HG03103 (cell line): Measurements from ENCODE around the gene CISH.
A peak's percentile ranks its signal among the peaks of the same experiment; 100 is the strongest.

Experiments used
- ATAC-seq: cut with Tn5 transposase; IDR thresholded peaks from one replicate; pipeline ENCODE4 v1.9.1; 2021; ENCODE audit warnings: low read depth; ENCODE audit not compliant: unreplicated experiment

The CISH gene

GRCh38 chr3:50637945-50638344 is 26.4 kb upstream of the CISH start:
- ATAC-seq, result no peak

GRCh38 chr3:50637011-50637410 is 25.4 kb upstream of the CISH start:
- no peak for ATAC-seq

- no peak for ATAC-seq
Measured at GRCh38 chr3:50635066-50635465, 23.5 kb upstream of the CISH start.

GRCh38 chr3:50633230-50633790 is 21.7 kb upstream of the CISH start:
- no peak for ATAC-seq

- no peak for ATAC-seq
Measured at GRCh38 chr3:50632450-50632849, 20.9 kb upstream of the CISH start.

GRCh38 chr3:50630877-50631276 is 19.3 kb upstream of the CISH start:
- ATAC-seq, result no peak

GRCh38 chr3:50630394-50630793 is 18.8 kb upstream of the CISH start:
- no peak for ATAC-seq

GRCh38 chr3:50628601-50629000 is 17.0 kb upstream of the CISH start:
- ATAC-seq, result no peak

- no peak for ATAC-seq
Measured at GRCh38 chr3:50627407-50628051, 16.0 kb upstream of the CISH start.

GRCh38 chr3:50626401-50626800 is 14.8 kb upstream of the CISH start:
- ATAC-seq, result no peak

- ATAC-seq, result no peak
Measured at GRCh38 chr3:50625231-50626182, 13.9 kb upstream of the CISH start.

GRCh38 chr3:50624634-50625033 is 13.1 kb upstream of the CISH start:
- no peak for ATAC-seq

GRCh38 chr3:50623840-50624474 is 12.4 kb upstream of the CISH start:
- no peak for ATAC-seq

GRCh38 chr3:50622881-50623280 is 11.3 kb upstream of the CISH start:
- ATAC-seq, result no peak

GRCh38 chr3:50620820-50621219 is 9.2 kb upstream of the CISH start:
- ATAC-seq, result no peak

- ATAC-seq, result no peak
Measured at GRCh38 chr3:50620420-50620819, 8.8 kb upstream of the CISH start.

- no peak for ATAC-seq
Measured at GRCh38 chr3:50617911-50618481, 6.4 kb upstream of the CISH start.

GRCh38 chr3:50617096-50617791 is 5.7 kb upstream of the CISH start, which contains the start of gene MAPKAPK3:
Gene MAPKAPK3, plus strand, starts transcription at chr3:50617151. Its CDS starts 415 bp downstream, at chr3:50617566.
- ATAC-seq, result peak; percentile 18

GRCh38 chr3:50616770-50617095 is 5.2 kb upstream of the CISH start:
- ATAC-seq, result peak; percentile 52
